Measurements from ENCODE around the gene PNRC1. TPM values are rescaled to one million over a fixed set of nuclear protein-coding genes. Genes with fewer than 3 reads are reported as not detected.

PNRC1 gene
- total RNA-seq, 6 donors from 2014 or later = 96.4 to 238 (median 167) TPM

- no peak for DNase-seq
- H3K4me1 ChIP-seq = peaks cover 8 to 18% (median 10%) of the 10 kb centered on the region in 4 donors
- TF ChIP-seq EP300 (IDR thresholded peaks at IDR 0.05) = no peak
- no peak for TF ChIP-seq POLR2A (IDR thresholded peaks at IDR 0.05)
- no peak for TF ChIP-seq POLR2AphosphoS5 (IDR thresholded peaks at IDR 0.05)
- no peak for TF ChIP-seq CTCF (IDR thresholded peaks at IDR 0.05)
- ATAC-seq (ENCODE audit: low FRiP score in 2 of 2) = no peak
- H3K36me3 ChIP-seq = no peaks in the 10 kb centered on the region
- no peak overlapping the region for H3K27ac ChIP-seq
- WGBS, 2 donors = 69 to 71% methylated on average over 3 of the region's 3 CpGs
- H3K27me3 ChIP-seq = no peaks in the 10 kb centered on the region
- no peak overlapping the region for H3K4me3 ChIP-seq
- H3K9me3 ChIP-seq = no peaks in the 10 kb centered on the region
These were observed 32.1 kb upstream of the PNRC1 start for GRCh38 chr6:89048288-89048923.

GRCh38 chr6:89048985-89049384 is 31.6 kb upstream of the PNRC1 start:
- Histone ChIP-seq H3K9me3 (no peaks in the 10 kb centered on the region), H3K27me3 (no peaks in the 10 kb centered on the region), H3K4me1 (peaks cover 8 to 18% (median 10%) of the 10 kb centered on the region in 4 donors), H3K27ac (no peak overlapping the region), H3K4me3 (no peak overlapping the region), H3K36me3 (no peaks in the 10 kb centered on the region)
- DNase-seq = no peak
- peak in 1 of 2 donors; percentile 51 for ATAC-seq (ENCODE audit: low FRiP score in 2 of 2)
- WGBS, 2 donors = 89 to 97% methylated on average over 1 of the region's 1 CpG
- TF ChIP-seq CTCF (IDR thresholded peaks at IDR 0.05) (no peak), EP300 (IDR thresholded peaks at IDR 0.05) (no peak), POLR2AphosphoS5 (IDR thresholded peaks at IDR 0.05) (no peak), POLR2A (IDR thresholded peaks at IDR 0.05) (no peak)

GRCh38 chr6:89050155-89050554 is 30.4 kb upstream of the PNRC1 start:
- no peaks in the 10 kb centered on the region for H3K9me3 ChIP-seq
- WGBS, 2 donors = 38 to 45% methylated on average over 3 of the region's 3 CpGs
- no peak overlapping the region for H3K4me3 ChIP-seq
- H3K27ac ChIP-seq = no peak overlapping the region
- no peaks in the 10 kb centered on the region for H3K36me3 ChIP-seq
- no peak for TF ChIP-seq CTCF (IDR thresholded peaks at IDR 0.05)
- TF ChIP-seq POLR2A (IDR thresholded peaks at IDR 0.05) = no peak
- peak in 2 of 4 donors; percentile 11 to 85 for TF ChIP-seq EP300 (IDR thresholded peaks at IDR 0.05)
- peak; percentile 33 to 77 for TF ChIP-seq POLR2AphosphoS5 (IDR thresholded peaks at IDR 0.05)
- H3K4me1 ChIP-seq = peaks cover 4 to 11% (median 10%) of the 10 kb centered on the region in 4 donors
- ATAC-seq (ENCODE audit: low FRiP score in 2 of 2) = peak in 1 of 2 donors; percentile 84
- DNase-seq = peak in 1 of 2 donors; percentile 60
- H3K27me3 ChIP-seq = no peaks in the 10 kb centered on the region

- Histone ChIP-seq H3K27me3 (no peaks in the 10 kb centered on the region), H3K4me3 (no peak overlapping the region), H3K36me3 (no peaks in the 10 kb centered on the region), H3K9me3 (no peaks in the 10 kb centered on the region), H3K4me1 (peaks cover 4 to 11% (median 9%) of the 10 kb centered on the region in 4 donors), H3K27ac (no peak overlapping the region)
- TF ChIP-seq POLR2A (IDR thresholded peaks at IDR 0.05) (no peak), POLR2AphosphoS5 (IDR thresholded peaks at IDR 0.05) (no peak), EP300 (IDR thresholded peaks at IDR 0.05) (no peak), CTCF (IDR thresholded peaks at IDR 0.05) (no peak)
- ATAC-seq (ENCODE audit: low FRiP score in 2 of 2) (peak in 1 of 2 donors; percentile 12), DNase-seq (no peak)
- WGBS, 2 donors = 55 to 79% methylated on average over 3 of the region's 3 CpGs
These were observed 29.9 kb upstream of the PNRC1 start for GRCh38 chr6:89050697-89051096.

- H3K4me1 ChIP-seq = peaks cover 4 to 11% (median 9%) of the 10 kb centered on the region in 4 donors
- no peaks in the 10 kb centered on the region for H3K27me3 ChIP-seq
- no peaks in the 10 kb centered on the region for H3K9me3 ChIP-seq
- DNase-seq (no peak), ATAC-seq (ENCODE audit: low FRiP score in 2 of 2) (no peak)
- 74 to 80% methylated on average over 3 of the region's 3 CpGs for WGBS, 2 donors
- no peak overlapping the region for H3K27ac ChIP-seq
- H3K4me3 ChIP-seq = no peak overlapping the region
- no peaks in the 10 kb centered on the region for H3K36me3 ChIP-seq
- TF ChIP-seq EP300 (IDR thresholded peaks at IDR 0.05) (no peak), CTCF (IDR thresholded peaks at IDR 0.05) (no peak), POLR2AphosphoS5 (IDR thresholded peaks at IDR 0.05) (no peak), POLR2A (IDR thresholded peaks at IDR 0.05) (no peak)
These were observed 28.9 kb upstream of the PNRC1 start for GRCh38 chr6:89051676-89052075.
